ENCODE measurements around the gene IL3.
"Not testable (repeated sequence)": the region's sequence is repeated elsewhere in the genome, so short reads cannot be mapped to it uniquely, and the experiment has no call there.

DNA sequence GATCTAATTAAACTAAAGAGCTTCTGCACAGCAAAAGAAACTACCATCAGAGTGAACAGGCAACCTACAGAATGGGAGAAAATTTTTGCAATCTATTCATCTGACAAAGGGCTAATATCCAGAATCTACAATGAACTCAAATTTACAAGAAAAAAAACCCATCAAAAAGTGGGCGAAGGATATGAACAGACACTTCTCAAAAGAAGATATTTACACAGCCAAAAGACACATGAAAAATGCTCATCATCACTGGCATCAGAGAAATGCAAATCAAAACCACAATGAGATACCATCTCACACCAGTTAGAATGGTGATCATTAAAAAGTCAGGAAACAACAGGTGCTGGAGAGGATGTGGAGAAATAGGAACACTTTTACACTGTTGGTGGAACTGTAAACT lies 48.0 kb downstream of the IL3 start:
- TF ChIP-seq, protein P1, sequence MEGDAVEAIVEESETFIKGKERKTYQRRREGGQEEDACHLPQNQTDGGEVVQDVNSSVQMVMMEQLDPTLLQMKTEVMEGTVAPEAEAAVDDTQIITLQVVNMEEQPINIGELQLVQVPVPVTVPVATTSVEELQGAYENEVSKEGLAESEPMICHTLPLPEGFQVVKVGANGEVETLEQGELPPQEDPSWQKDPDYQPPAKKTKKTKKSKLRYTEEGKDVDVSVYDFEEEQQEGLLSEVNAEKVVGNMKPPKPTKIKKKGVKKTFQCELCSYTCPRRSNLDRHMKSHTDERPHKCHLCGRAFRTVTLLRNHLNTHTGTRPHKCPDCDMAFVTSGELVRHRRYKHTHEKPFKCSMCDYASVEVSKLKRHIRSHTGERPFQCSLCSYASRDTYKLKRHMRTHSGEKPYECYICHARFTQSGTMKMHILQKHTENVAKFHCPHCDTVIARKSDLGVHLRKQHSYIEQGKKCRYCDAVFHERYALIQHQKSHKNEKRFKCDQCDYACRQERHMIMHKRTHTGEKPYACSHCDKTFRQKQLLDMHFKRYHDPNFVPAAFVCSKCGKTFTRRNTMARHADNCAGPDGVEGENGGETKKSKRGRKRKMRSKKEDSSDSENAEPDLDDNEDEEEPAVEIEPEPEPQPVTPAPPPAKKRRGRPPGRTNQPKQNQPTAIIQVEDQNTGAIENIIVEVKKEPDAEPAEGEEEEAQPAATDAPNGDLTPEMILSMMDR (conservative IDR thresholded peaks at IDR 0.05; ENCODE audit: low read depth, low read length), result not testable (repeated sequence)
- not testable (repeated sequence) for TF ChIP-seq POLR2A (IDR thresholded peaks at IDR 0.05; ENCODE audit: low read depth, low read length); MXI1 (IDR thresholded peaks at IDR 0.05; ENCODE audit: borderline replicate concordance, low read depth, low read length); SMC3 (IDR thresholded peaks at IDR 0.05; ENCODE audit: low read depth, low read length); MAFK (IDR thresholded peaks at IDR 0.05; ENCODE audit: low read depth, low read length); MAZ (IDR thresholded peaks at IDR 0.05; ENCODE audit: borderline replicate concordance, low read depth, low read length); FOS (IDR thresholded peaks at IDR 0.05; ENCODE audit: low read depth, low read length); RAD21 (IDR thresholded peaks at IDR 0.05; ENCODE audit: low read length)
- TF ChIP-seq, protein P2, sequence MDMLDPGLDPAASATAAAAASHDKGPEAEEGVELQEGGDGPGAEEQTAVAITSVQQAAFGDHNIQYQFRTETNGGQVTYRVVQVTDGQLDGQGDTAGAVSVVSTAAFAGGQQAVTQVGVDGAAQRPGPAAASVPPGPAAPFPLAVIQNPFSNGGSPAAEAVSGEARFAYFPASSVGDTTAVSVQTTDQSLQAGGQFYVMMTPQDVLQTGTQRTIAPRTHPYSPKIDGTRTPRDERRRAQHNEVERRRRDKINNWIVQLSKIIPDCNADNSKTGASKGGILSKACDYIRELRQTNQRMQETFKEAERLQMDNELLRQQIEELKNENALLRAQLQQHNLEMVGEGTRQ (IDR thresholded peaks at IDR 0.05; ENCODE audit: low read depth, low read length), result not testable (repeated sequence)
